Inflammatory macrophage treated with lipopolysaccharide for 4 hours (primary cell): ENCODE measurements around the gene ARPC4.
A peak's percentile ranks its signal among the peaks of the same experiment; 100 is the strongest.

ENCODE experiments used
- DNase-seq: peaks from one replicate; pipeline ENCODE4 v3.0.0-alpha.2; 2020

The ARPC4 gene

DNA sequence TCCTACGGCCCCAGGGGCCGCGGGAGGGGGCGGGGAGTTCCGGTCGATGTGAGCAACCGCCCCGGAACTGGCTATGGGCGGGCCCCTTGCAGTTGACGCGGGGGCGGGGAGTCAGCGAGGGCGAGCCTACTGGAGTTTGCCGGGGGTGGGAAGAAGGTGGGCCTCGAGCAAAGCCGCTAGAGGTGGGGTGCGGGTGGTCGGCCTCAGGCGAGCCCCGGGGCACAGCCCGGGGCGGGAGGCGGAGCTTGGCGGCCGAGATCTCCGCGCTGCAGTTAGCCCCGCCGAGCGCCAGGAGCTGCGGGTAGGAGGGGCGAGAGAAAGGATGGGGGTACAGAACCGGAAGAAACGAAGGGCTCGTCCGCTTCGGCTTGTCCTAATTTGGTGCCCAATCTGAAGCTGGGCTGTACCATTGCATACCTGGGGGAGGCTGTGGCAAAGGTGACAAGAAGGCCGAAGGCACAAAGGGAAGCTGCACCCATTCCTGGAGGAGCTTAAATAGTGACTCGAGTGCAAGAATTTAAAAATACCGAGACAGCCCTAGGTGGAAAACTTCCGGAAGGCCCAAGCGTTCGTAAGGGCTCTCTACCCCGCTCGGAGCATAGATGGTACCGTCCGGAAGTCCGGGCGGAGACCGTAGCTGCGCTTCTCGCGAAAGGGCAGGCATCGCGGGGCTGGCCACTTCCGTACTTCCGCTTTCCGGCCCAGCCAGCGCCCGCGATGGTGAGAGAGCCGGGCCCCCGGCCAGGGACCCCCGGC, at the start of gene ARPC4, which contains the start of gene TADA3:
Gene ARPC4, plus strand, starts transcription at position 678 of the 756 bp plus-strand sequence. Its CDS starts 40 bp downstream, at position 718.
Gene TADA3, minus strand, starts transcription at position 69 of the 756 bp plus-strand sequence. CDS start 1,007 bp downstream, outside the sequence.
- peak; percentile 94 for DNase-seq

DNA sequence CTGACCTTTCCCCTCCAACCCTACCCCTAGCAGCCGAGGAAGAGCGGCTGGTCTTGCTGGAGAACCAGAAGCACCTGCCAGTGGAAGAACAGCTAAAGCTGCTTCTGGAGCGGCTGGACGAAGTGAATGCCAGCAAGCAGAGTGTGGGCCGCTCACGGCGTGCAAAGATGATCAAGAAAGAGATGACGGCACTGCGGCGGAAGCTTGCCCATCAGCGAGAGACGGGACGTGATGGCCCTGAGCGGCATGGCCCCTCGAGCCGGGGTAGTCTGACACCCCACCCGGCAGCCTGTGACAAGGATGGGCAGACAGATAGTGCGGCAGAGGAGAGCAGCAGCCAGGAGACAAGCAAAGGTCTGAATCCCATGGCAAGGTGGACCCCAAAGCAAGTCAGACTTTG, 49.3 kb upstream of the ARPC4 start:
- no peak for DNase-seq

DNA sequence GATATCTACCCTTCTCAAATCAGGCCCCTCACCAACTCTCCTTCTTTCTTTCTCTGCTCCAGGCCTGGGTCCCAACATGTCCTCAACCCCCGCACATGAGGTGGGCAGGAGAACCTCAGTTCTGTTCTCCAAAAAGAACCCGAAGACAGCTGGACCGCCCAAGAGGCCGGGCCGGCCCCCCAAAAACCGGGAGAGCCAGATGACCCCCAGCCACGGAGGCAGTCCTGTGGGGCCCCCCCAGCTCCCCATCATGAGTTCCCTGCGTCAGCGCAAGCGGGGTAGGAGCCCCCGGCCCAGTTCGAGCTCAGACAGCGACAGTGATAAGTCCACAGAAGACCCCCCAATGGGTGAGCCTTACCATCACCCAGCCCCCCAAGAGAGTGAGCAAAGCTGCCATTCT, 48.7 kb upstream of the ARPC4 start:
- no peak for DNase-seq

DNA sequence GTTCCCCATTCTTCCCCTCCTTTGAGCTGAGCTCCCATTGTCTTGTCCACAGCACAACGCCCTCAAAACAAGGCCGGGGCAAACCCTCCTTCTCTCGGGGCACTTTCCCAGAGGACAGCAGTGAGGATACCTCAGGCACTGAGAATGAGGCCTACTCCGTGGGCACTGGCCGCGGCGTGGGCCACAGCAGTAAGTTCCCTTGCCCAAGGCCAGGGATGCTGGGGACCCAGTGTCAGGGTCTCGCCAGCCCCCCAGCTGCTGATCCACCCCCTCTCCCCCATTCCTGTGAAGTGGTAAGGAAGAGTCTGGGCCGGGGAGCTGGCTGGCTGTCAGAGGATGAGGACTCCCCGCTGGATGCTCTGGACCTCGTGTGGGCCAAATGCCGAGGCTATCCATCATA, 47.4 kb upstream of the ARPC4 start:
- no peak for DNase-seq

DNA sequence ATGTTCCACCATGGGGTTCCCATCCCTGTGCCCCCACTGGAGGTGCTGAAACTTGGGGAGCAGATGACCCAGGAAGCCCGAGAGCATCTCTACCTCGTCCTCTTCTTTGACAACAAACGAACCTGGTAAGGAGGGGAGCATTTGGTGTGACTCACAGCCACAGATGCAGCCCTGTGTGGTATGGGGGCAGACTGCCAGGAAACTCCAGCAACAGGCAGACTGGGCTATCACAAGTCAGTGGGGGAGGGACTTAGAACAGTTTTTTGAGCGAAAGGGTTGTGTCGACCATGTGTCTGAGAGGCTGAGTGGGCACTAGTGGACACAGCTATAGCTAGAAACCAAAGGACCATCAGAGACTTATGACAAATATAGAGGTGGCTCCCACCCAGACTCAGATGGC, 46.6 kb upstream of the ARPC4 start:
- no peak for DNase-seq

DNA sequence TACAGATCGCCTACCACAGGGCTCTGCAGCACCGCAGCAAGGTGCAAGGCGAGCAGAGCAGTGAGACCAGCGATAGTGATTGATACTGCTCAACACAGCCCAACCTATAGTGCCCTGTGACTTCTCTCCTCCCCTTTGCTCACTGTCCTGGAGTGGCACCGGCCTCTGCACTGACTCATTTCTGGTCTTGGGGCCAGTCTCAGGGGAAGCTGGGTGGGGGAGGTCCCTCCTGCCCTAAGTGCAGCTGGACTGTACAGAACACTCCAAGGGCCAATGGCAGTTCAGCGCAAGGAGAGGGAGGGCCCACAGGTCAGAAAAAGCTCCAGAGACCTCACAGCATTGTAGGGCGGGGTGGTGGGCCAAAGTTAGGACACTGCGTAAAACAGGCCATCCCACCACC, 45.6 kb upstream of the ARPC4 start:
- DNase-seq: peak; percentile 36

DNA sequence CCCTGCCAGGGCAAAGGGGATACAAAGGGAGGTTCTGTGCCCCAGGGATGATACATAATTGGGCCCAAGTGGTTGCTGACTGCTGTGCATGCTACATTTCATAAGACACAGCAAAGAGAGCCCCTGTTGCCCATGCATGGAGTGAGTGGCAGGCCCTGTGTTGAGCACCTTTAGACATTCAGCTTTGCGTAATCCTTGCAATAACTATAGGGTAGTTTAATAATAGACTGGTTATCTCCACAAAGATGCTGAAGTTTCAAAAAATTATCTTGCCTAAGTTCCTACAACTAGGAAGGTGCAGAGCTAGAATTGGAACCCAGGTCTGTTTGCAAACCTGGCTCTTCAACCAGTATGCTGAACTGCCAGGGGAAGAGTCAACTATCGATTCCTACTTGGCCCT, 44.9 kb upstream of the ARPC4 start:
- no peak for DNase-seq

DNA sequence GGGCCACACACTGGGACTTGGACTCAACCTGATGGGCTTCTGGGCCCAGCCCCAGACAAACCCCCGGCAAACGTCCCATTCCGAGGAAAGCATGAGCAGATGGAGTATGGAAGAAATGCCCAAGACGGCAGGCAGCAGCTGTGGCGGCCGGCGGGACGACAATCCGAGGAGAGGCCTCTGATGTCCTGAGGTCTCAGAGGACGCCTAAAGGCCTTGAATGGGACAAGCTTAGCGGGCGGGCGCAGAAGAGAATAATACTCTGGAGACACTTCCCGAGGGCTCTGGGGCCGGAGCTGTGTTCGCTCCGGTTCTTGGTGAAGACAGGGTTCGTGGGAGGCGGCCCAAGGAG, 43.6 kb upstream of the ARPC4 start:
- DNase-seq: no peak

DNA sequence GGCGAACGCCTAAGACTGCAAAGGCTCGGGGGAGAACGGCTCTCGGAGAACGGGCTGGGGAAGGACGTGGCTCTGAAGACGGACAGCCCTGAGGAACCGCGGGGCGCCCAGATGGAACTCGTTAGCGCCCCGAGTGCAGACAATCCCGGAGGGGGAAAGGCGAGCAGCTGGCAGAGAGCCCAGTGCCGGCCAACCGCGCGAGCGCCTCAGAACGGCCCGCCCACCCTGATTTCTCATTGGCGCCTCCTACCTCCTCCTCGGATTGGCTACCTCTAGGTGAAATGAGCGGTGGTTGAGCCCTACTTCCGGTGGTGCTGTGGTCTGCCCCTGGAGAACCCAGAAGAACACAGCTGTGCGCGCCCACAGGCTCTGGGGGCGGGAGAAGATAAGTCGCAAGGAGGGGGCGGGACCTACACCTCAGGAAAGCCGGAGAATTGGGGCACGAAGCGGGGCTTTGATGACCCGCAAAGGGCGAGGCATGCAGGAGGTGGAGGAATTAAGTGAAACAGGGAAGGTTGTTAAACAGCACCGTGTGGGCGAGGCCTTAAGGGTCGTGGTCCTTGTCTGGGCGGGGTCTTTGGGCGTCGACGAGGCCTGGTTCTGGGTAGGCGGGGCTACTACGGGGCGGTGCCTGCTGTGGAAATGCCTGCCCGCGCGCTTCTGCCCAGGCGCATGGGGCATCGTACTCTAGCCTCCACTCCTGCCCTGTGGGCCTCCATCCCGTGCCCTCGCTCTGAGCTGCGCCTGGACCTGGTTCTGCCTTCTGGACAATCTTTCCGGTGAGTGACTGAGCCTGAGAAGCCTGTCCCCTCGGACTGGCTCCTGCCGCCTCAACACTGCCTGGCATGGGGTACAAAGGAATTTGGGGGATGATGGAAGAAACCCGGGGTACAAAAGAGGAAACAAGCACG, 43.0 kb upstream of the ARPC4 start, which contains the start of gene OGG1:
Gene OGG1, plus strand, starts transcription at position 308 of the 911 bp plus-strand sequence. Its CDS starts 335 bp downstream, at position 643.
- DNase-seq: peak; percentile 98

DNA sequence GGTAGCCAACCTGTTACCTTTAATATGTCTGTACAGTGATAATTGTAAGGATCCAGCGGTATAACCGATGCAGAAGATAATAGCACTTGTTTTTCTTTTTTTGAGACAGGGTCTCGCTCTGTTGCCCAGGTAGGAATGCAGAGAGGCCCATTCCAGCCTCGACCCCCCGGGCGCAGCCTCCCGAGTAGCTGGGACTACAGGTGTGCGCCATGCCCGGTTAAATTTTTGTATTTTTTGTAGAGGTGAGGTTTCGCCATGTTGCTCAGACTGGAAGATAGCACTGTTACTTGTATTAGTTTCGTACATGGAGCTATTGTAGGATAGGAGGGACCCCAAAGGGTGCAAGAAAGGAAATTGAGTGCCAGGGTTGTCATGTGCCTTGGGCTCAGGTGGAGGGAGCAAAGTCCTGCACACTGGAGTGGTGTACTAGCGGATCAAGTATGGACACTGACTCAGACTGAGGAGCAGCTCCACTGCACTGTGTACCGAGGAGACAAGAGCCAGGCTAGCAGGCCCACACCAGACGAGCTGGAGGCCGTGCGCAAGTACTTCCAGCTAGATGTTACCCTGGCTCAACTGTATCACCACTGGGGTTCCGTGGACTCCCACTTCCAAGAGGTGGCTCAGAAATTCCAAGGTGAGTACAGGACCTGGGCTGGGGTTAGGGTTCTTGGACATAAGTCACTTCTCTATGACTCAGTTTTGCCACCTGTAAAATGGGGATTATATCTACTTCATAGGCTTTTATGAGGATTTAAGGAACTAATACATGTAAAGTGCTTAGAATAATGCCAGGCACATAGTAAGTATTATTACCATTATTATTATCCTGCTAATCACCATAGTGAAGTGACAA, 42.1 kb upstream of the ARPC4 start:
- no peak for DNase-seq

DNA sequence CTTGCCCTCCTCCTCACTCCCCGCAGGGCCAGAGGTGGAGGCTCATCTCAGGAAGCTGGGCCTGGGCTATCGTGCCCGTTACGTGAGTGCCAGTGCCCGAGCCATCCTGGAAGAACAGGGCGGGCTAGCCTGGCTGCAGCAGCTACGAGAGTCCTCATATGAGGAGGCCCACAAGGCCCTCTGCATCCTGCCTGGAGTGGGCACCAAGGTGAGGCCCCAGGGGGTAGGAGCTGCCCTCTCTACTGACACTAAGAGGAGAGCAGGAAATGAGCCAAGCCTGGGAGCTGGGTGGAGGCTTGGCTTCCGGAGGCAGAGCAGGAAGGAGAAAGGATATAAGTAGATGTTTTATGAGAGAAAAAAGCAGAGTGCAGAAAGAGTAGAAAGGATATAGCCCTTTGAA, 38.2 kb upstream of the ARPC4 start:
- DNase-seq: no peak

DNA sequence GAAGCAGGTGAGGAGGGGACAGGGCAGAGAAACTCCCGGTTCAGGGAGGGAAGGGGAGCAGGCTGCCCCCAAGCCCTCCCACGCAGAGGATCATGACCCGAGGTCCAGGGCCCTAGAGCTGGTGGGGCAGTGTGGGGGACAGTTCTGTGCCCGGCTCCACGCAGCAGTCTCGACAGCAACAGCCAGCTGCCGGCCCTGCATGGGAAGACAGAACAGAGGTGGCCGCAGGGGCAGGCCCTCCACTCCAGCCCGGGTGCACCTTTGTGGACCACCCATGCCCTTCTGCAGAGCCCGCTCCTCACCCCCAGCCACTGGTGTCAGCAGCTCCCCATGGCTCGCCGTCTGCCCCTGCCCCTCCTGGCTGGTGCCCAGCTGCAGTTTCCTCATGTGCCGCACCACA, 35.5 kb upstream of the ARPC4 start:
- no peak for DNase-seq

DNA sequence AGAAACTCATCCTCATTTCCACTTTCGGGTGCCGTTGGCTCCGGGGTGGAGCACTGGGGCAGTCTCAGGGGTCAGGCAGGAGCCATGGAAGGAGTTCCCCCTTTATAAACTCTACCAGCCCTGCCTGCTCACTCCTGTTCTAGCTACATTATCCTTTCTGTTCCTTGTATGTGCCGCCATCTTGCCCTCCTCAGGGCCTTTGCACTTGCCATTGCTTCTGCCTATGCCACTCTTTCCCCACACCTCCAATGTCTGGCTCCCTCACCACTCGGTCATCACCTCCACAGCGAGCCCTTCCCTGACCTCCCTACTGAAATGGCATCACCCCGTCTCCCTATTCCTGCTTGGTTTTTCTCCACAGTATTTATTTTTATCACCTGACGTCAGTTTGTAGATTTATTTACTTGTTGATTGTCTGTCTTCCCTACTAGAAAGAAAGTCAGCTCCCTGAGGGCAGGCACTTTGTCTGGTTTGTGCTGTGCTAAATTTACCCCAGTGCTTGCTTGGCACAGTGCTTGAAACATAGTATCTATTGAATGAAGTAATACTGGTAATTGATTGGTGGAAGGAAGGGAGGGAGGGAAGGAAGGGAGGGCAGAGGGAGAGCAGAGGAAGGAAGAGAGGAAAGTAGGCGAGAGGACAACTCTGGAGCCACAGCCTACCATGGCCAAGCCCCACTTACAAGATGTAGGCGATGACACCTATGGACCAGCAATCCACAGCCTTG, 31.9 kb upstream of the ARPC4 start:
- no peak for DNase-seq

DNA sequence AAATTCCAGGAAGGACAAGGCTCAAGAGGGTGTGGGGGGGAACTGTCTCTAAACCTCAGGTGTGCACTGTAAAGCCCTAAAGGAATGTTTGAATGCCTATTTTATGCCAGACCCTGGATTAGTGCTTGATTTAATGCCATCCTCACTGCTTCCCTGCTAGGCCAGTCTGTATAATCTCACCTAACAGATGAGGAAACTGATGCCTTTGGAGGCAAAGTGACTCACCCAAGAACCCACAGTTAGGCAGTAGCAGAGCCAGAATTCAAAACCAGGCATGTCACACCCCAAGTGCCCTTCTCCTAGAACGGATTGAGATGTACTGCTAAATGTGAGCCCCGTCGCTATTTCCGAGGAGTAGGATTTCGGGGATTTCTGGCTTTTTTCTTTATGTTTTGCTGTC, 31.0 kb upstream of the ARPC4 start:
- no peak for DNase-seq

DNA sequence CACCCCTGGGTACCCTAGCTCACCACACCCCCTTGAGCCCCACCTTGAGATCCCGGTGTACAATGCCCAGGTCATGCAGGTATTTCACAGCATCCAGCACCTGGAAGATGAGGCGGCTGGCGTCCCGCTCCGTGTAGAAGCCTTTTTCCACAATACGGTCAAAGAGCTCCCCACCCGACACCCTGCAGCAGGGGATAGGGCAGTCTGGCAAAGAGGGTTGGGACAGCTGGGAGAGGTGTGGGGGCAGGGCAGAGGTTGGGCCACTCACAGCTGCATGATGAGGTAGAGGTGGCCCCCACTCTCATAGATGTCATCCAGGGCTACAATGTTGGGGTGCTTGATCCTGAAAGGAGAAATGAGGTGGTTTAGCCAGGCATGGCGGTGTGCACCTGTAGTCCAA, 30.0 kb upstream of the ARPC4 start:
- DNase-seq: no peak

DNA sequence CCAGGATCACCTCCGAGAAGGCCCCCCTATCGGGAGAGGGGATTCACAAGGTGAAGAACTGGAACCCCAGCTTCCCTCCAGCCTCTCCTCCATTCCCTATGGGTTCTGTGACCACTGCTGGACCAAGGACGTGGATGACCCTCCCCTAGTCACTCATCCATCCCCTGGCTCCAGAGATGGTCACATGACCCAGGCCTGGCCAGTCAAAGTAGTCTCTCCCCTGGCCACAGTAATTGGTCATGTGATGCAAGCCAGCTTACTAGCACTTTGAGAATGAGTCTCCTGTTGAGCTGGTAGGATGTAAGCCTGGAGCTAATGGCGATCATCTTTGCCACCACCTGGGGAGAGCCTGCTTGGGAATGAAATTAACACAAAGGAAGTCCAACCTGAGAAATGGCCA, 27.0 kb upstream of the ARPC4 start:
- no peak for DNase-seq

DNA sequence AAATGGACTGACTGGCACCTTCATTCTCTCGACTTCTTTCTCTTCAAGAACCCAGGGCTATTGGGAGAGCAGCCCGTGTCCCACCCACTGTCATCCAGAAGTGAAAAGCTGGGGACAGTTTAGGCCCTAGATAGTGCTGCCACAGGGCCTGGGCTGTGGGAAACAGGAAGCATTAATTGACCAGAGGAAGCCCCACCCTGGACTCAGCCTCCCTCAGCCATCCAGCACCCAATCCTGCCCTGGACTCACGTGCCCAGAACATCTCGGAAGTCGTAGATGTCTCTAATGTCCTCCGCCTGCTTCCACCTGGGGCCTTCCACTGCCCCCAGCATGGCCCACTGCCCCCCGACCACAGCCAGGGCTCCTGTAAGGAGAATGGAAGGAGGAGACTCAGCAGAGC, 25.5 kb upstream of the ARPC4 start:
- DNase-seq: peak; percentile 58

DNA sequence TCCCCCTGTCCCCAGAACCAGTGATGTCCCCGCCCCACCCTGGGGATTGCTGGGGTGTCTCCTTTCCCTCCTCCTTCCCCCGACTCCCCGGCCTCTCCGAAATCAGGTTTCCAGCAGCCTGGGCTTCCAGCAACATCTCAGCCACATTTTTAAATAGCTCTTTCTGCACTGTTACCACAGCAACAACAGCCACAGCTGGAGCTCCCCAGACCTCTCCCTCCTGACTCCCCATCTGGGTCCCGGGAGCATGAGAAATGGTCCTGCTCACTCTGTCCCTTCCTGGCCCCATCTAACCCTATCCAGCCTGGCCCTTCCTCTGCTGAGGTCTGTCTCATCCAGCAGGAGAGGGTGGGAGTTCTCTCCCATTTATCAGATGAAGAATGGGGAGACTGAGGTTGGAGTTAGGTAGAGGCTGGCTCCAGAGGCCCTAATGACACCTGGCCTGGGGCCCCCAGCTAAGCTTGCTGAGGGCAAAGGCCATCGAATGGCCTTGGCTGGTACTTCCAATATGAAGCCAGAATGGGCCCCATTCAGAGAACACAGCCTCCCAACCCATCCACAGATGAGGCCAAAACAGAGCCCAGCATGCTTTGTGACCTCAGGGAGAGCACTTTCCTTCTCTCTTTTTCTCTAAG, 24.6 kb upstream of the ARPC4 start:
- no peak for DNase-seq

DNA sequence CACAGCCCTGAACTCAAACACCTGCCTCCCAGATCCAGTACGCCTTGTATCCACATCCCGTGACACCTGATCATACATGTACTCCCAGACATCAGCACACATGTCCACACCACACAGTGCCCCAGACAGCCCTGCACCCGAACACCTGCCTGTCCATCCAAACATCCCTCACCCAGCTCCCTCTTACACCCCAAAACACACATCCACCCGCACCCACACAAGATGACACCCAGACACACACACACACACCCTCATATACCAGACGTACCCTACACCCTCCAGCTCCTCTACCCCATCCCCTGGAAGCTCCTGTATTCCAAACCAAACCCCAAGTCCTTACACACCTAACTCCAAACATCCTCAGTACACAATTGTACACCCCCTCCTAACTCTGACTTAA, 23.9 kb upstream of the ARPC4 start:
- DNase-seq: no peak

DNA sequence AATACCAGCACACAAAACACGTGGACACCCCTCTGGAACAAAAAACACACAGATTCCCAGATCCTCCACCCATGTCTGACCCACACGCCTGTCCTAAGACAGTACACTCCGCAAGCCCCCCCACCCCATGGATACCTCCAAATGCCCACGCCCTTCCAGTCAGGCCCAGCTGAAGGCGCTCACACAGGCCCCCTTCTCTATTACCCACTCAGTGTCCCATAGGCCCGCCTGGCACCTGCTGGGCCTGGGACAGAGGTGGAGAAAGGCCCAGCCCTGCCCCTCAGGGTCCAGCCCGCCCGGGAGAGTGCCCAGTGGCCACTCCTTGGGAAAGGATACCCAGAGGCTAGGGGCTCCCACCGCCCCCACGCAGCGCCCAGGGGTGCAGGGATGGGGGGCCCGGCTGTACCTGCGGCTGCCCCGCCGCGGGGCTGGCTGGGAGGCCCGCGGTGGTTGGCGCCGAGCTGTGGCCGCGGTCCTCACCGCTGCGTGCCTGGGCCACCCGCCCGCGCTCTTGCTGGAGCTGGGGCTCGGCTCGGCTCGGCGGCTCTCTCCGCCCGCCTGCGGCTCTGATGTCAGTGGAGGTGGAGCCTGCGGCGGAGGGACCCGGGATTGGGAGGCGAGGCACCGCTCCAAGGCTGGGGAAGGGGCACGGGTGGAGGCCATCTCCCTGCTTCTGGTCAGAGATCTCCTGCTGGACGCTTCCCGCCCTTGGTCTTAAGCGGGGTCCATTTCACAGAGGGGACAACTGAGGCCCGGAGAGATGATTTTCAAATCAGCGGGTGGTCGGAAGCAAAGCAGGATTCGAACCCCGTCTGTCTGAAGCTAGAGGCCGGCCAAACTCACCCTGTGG, 23.2 kb upstream of the ARPC4 start, which contains the start of gene CAMK1:
Gene CAMK1, minus strand, starts transcription at position 522 of the 850 bp plus-strand sequence. CDS start 2,198 bp downstream, outside the sequence.
- DNase-seq: peak; percentile 78
